Nephron (organoid): Measurements from ENCODE around the gene TPSAB1.

Source experiments
- H3K27ac Mint-ChIP-seq, 3 experiments: 2 replicates each; pipeline ENCODE4 v1.8.0; 2020; ENCODE audit warnings: mixed read lengths in 3 of 3, mild to moderate bottlenecking in 2 of 3, moderate library complexity in 1 of 3
- H3K27me3 Mint-ChIP-seq: 2 replicates; pipeline ENCODE4 v1.8.0; 2021; ENCODE audit warnings: low read depth, mild to moderate bottlenecking, moderate library complexity, mixed read lengths
- H3K36me3 Mint-ChIP-seq: 2 replicates; pipeline ENCODE4 v1.8.0; 2020; ENCODE audit warnings: low read depth, mixed read lengths
- H3K4me1 Mint-ChIP-seq: 2 replicates; pipeline ENCODE4 v1.8.0; 2020; ENCODE audit warnings: mixed read lengths
- H3K4me3 Mint-ChIP-seq, 3 experiments: 2 replicates each; pipeline ENCODE4 v1.8.0; 2020; ENCODE audit warnings: mild to moderate bottlenecking in 3 of 3, mixed read lengths in 3 of 3, moderate library complexity in 2 of 3
- H3K9me3 Mint-ChIP-seq: 2 replicates; pipeline ENCODE4 v1.8.0; 2020; ENCODE audit warnings: mixed read lengths
- TF ChIP-seq, protein P1 (sequence below), 3 experiments: fragments of 200-600 bp; sonication (generic); IDR thresholded peaks; one replicate each; pipeline ENCODE4 v1.5.0; 2021; ENCODE audit warnings: antibody characterized with exemption in 3 of 3; ENCODE audit not compliant: unreplicated experiment in 3 of 3

TPSAB1 gene

DNA sequence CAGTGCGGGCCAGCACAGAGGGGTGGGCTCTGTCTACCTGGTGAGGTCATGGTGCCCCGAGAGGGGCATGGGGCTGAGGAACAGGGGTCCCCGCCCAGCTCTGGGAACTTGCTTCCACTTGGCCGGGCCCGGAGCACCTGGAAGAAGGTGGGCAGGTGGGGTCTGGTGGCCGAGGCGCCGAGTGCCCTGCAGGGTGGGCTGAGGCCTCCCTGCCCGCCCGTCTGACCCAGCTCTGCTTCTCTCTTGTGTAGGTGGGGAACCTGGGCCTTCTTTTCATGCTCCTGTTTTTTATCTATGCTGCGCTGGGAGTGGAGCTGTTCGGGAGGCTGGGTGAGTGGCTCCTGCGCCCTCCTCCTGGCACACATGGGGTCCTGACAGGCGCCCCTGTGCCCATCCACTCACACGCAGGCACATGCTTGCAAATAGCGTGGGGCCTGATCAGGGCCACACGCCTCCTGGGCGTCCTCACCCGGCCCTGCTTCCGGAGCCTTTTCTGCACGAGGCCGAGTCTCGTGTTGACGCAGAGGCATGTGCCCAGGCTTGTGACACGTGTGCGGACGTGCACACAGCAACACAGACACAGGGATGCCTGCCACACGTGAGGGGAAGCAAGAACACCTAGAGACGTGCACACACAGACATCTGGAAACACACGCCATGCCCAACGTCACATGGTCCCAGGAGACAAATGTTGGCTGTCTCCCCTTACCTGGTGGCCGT is 23.7 kb upstream of the TPSAB1 start:
- Mint-ChIP-seq H3K4me1 (peaks cover 5% of the 10 kb centered on the region), H3K36me3 (peaks cover 6% of the 10 kb centered on the region), H3K27ac (no peak overlapping the region), H3K4me3 (no peak overlapping the region), H3K27me3 (no peaks in the 10 kb centered on the region), H3K9me3 (no peaks in the 10 kb centered on the region)
- TF ChIP-seq, protein P1, sequence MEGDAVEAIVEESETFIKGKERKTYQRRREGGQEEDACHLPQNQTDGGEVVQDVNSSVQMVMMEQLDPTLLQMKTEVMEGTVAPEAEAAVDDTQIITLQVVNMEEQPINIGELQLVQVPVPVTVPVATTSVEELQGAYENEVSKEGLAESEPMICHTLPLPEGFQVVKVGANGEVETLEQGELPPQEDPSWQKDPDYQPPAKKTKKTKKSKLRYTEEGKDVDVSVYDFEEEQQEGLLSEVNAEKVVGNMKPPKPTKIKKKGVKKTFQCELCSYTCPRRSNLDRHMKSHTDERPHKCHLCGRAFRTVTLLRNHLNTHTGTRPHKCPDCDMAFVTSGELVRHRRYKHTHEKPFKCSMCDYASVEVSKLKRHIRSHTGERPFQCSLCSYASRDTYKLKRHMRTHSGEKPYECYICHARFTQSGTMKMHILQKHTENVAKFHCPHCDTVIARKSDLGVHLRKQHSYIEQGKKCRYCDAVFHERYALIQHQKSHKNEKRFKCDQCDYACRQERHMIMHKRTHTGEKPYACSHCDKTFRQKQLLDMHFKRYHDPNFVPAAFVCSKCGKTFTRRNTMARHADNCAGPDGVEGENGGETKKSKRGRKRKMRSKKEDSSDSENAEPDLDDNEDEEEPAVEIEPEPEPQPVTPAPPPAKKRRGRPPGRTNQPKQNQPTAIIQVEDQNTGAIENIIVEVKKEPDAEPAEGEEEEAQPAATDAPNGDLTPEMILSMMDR (IDR thresholded peaks at IDR 0.05; ENCODE audit: unreplicated experiment in 3 of 3), result no peak

DNA sequence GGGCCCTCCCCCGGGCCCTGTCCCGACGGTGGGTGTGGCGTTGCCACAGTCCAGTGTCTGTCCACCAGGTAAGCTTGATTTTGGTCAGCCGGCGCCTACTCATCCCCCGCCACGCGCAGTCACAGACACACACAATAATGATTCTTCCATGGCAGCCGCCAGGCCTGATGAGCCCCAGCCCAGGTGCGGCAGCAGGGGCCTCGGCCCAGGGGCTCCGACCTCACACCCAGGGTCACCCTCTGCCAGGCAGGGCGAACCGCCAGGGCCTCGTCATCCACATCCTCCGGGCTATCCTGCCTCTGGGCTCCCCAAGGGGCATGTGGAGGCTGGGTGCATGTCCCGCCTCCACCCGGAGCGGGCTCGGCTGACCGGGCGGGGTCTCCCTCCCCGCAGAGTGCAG is 23.0 kb upstream of the TPSAB1 start:
- TF ChIP-seq, protein P1 (IDR thresholded peaks at IDR 0.05; ENCODE audit: unreplicated experiment in 3 of 3), result no peak
- no peaks in the 10 kb centered on the region for H3K9me3 Mint-ChIP-seq
- no peak overlapping the region for H3K4me3 Mint-ChIP-seq
- H3K4me1 Mint-ChIP-seq, result peaks cover 5% of the 10 kb centered on the region
- no peaks in the 10 kb centered on the region for H3K27me3 Mint-ChIP-seq
- H3K36me3 Mint-ChIP-seq, result peaks cover 6% of the 10 kb centered on the region
- H3K27ac Mint-ChIP-seq, result no peak overlapping the region

DNA sequence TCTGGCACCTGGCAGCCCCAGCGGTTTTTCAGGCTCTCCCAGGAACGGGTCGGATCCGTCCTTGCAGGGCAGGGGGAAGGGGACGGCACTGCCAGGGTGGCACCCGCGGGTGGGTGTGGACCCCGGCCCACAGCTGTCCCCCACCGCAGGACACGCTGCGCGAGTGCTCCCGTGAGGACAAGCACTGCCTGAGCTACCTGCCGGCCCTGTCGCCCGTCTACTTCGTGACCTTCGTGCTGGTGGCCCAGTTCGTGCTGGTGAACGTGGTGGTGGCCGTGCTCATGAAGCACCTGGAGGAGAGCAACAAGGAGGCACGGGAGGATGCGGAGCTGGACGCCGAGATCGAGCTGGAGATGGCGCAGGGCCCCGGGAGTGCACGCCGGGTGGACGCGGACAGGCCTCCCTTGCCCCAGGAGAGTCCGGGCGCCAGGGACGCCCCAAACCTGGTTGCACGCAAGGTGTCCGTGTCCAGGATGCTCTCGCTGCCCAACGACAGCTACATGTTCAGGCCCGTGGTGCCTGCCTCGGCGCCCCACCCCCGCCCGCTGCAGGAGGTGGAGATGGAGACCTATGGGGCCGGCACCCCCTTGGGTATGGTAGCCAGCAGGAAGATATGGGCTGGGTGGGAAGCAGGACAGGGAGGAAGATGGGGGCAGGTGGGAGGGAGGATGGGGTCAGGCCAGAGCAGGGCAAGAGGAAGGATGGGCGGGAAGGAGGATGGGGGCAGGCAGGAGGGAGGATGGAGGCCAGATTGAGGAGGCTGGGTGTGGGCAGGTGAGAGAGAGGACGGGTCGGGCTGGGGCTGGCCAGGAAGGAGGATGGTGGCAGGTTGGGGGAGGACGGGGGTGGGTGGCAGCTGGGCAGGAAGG is 22.2 kb upstream of the TPSAB1 start:
- peaks cover 5% of the 10 kb centered on the region for H3K4me1 Mint-ChIP-seq
- no peaks in the 10 kb centered on the region for H3K27me3 Mint-ChIP-seq
- TF ChIP-seq, protein P1 (IDR thresholded peaks at IDR 0.05; ENCODE audit: unreplicated experiment in 3 of 3), result no peak
- no peak overlapping the region for H3K27ac Mint-ChIP-seq
- H3K4me3 Mint-ChIP-seq, result no peak overlapping the region
- H3K36me3 Mint-ChIP-seq, result peaks cover 6% of the 10 kb centered on the region
- no peaks in the 10 kb centered on the region for H3K9me3 Mint-ChIP-seq

DNA sequence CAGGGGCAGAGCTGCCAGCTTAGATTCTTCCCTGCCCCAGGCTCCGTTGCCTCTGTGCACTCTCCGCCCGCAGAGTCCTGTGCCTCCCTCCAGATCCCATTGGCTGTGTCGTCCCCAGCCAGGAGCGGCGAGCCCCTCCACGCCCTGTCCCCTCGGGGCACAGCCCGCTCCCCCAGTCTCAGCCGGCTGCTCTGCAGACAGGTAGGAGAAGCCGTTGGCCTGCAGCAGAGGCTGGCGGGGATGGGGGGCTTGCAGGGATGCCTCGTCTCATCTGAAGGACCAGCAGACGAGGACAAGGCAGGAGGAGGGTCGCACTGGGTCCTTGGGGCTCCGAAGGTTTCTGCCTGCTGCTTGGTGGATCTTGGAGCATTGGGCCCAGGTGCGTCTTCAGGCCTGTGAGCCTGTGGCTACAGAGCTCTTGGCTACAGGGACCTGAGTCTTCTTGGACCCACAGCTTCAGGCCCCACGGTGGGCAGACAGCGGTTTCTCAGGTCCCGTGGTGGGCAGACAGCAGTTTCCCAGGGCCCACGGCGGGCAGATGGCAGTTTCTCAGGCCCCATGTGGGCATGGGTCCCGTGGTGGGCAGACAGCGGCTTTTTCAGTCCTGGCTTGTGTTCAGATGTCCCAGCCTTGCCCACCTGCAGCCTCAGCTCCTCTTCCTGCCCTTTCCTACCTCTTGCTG is 21.4 kb upstream of the TPSAB1 start:
- Mint-ChIP-seq H3K4me3 (no peak overlapping the region), H3K27me3 (peaks cover 7% of the 10 kb centered on the region), H3K9me3 (no peaks in the 10 kb centered on the region), H3K36me3 (peaks cover 9% of the 10 kb centered on the region), H3K4me1 (peaks cover 5% of the 10 kb centered on the region), H3K27ac (no peak overlapping the region)
- TF ChIP-seq, protein P1 (IDR thresholded peaks at IDR 0.05; ENCODE audit: unreplicated experiment in 3 of 3), result no peak

DNA sequence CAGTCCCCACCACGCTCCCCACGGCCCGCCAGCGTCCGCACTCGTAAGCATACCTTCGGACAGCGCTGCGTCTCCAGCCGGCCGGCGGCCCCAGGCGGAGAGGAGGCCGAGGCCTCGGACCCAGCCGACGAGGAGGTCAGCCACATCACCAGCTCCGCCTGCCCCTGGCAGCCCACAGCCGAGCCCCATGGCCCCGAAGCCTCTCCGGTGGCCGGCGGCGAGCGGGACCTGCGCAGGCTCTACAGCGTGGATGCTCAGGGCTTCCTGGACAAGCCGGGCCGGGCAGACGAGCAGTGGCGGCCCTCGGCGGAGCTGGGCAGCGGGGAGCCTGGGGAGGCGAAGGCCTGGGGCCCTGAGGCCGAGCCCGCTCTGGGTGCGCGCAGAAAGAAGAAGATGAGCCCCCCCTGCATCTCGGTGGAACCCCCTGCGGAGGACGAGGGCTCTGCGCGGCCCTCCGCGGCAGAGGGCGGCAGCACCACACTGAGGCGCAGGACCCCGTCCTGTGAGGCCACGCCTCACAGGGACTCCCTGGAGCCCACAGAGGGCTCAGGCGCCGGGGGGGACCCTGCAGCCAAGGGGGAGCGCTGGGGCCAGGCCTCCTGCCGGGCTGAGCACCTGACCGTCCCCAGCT is 20.3 kb upstream of the TPSAB1 start:
- H3K4me3 Mint-ChIP-seq, result no peak overlapping the region
- no peaks in the 10 kb centered on the region for H3K9me3 Mint-ChIP-seq
- peaks cover 9% of the 10 kb centered on the region for H3K36me3 Mint-ChIP-seq
- H3K4me1 Mint-ChIP-seq, result peaks cover 5% of the 10 kb centered on the region
- H3K27me3 Mint-ChIP-seq, result peaks cover 7% of the 10 kb centered on the region
- no peak overlapping the region for H3K27ac Mint-ChIP-seq
- TF ChIP-seq, protein P1 (IDR thresholded peaks at IDR 0.05; ENCODE audit: unreplicated experiment in 3 of 3), result no peak
